ENCODE measurements around the gene HYI.
"Not testable (repeated sequence)": the region's sequence is repeated elsewhere in the genome, so short reads cannot be mapped to it uniquely, and the experiment has no call there.

The HYI gene

GRCh38 chr1:43464681-43465504 is 11.2 kb upstream of the HYI start:
- DNase-seq: no peak

DNA sequence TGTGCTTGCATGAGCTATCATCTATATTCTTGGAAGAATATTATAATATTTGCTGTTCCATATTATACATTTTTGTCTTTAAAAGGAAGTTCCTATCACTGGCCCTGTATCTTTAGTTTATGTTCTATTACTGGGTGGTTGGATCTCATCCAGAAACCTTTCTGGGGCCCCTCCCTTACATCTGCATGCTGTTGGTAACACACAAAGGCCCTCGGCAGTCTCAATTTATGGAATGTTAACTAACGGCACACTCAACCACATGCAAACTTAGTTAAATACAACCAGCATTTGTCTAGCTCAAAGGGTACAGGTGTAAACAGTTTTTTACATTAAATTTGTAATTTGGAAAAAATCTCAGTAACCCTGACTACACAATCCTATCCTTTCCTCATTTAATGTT is 9.7 kb upstream of the HYI start:
- no peak for DNase-seq

GRCh38 chr1:43460988-43461693 is 7.4 kb upstream of the HYI start:
- DNase-seq: no peak

GRCh38 chr1:43458379-43458778 is 4.6 kb upstream of the HYI start:
- not testable (repeated sequence) for DNase-seq

DNA sequence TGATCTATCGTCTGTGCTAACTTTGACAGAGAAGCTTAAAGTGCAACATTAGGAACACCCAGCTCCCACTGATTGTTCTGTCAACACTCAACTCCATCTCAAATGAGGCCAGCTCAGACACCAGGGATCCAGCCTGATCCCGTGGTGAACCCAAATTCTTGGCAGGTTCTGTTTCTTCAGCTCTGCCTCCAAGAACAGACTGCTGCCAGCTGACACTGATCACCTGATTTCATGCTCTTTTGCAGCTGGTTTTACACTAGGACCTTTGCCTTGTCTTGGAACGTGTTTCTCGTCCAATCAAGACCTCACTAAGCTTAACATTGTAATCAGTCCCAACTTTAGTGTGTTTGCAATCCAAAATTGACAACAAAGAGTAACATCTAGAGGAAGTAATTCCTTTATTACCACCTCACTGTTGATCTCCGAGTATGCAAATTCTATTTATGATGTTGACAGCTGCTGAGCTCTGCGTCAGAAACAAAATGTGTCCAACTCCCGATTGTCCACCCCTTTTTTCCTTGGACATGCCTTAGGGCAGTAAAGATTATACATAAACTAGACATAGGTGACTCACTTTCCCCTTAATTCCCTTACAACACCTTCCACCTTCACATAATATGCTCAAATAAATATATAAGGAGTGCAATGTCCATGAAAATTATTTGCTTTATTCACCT is 1.6 kb upstream of the HYI start:
- DNase-seq: no peak

DNA sequence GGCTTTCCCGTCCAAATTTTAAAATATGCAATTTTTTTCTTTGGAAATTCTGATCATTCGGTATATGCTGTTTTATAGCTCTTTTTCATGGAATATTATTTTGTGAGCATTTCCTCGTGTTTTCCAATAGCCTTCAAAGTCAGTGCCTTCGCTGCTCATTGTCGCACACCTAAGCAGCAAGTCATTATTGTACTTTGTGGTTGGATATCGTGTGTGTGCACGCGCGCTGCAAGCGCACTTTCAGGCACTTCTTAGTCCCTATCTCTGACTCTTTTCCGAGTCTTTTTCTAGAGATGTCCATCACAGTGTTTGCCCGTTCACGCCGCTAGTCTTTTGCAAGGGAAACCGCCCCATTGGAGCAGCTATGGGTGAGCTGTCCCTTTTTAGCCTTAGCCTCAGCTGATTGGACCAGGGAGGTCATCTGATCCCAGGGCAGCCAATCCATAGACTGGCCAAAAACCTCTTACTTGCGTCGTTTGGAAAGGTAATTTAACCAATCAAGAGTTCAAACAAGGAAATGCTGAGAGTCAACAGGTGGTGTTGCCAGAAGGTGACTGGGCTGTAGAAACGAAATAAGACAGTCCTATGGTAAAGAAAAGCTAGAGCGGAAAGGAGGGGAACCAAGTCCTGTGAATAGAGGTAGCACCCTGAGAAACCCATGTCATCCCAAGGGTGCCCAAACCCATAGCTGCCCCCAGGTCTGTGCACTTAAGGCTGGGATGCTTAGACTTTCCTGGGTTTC is 710 bp upstream of the HYI start:
- DNase-seq: peak; percentile 60 to 72

DNA sequence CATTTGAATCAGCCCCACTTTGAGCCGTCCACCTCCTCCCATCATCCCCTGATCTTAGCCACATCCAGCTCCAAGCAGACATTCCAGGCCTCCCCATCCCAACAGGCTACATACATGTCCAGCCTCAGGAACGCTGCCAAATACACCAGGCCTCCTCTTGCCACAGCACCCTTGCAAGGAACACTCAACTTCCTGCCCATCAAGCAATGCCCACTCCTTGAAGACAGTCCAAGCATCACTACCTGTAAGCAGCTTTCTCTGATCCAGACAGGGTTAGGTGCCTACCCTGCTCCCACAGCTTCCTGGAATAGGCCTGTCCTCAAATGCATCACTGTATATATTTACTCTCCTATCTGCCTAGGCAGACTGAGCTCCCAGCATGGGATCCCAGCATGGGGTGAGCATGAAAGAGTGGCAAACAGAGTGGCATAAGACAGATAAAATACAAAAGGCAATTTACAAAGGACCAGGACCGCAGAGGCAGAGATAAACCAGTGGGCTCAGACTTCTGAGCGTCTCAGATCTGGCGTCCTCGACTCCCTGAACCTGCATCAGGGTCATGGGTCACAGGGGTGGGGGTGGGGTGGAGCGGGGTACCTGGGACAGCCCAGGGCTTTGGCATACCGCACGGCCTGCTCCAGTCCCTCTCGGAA is 816 bp downstream of the HYI start:
- DNase-seq: no peak

DNA sequence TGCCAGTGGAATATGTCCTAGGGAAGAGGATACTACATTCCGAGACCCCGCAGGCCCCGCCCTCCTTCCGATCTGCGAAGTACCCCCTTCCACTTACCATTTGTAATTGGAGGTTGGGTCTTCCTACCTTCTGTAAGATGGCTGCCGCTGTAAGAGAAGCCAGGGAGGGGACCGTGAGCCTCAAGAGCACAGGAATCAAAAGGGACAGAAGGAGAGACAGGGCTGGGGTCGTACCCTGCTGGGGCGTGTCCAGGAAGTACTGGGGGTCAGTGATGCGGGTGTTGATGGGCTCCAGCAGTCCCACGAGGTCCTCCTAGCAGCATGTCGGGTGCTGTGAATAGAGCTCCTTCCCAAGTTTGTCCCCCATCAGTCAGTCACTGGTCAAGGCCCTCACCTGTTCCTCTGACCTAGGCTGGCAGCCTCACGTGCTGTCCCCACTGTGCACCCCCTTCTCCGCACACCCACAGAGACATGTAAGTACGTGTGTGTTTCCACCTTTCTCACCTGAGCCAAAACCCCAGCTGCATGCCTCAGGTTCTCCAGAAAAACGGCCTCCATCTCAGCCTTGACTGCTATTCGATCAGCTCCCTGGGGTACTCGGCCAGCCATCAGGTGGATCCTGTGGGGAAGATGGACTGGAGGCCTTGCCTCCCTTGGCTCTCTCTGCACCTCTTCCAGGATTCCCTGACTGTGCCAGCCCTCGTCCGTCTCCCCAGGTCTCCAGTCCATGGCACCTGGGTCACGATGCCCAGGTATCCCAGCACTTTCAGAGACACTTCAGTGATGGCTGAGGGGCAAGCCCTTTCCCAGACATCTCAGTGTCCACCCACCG is 1.8 kb downstream of the HYI start:
- DNase-seq: no peak

GRCh38 chr1:43451157-43451591 is 2.6 kb downstream of the HYI start:
- DNase-seq: no peak

- no peak for DNase-seq
These were observed 3.3 kb downstream of the HYI start for GRCh38 chr1:43450251-43450941.

DNA sequence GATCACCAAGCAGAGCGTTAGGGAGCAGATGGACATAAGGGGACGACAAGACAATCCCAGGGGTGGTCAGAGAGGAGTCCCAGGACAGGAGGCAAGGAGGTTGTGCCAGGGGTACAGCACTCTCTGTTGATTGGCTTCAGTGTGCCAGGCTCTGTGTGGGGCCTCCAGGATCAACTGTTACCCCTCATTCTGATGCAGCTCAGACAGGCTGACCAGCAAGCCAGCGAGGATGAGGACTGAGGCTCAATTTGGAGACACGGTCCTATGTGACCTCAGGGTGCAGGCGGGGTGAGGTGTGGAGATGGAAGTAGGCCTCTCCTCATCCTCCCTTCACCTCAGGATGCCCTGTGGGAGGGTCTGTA is 4.0 kb downstream of the HYI start:
- no peak for DNase-seq

GRCh38 chr1:43448955-43449707 is 4.6 kb downstream of the HYI start:
- DNase-seq: no peak

GRCh38 chr1:43447891-43448708 is 5.6 kb downstream of the HYI start:
- no peak for DNase-seq

- no peak for DNase-seq
These were observed 6.6 kb downstream of the HYI start for GRCh38 chr1:43446881-43447835.

DNA sequence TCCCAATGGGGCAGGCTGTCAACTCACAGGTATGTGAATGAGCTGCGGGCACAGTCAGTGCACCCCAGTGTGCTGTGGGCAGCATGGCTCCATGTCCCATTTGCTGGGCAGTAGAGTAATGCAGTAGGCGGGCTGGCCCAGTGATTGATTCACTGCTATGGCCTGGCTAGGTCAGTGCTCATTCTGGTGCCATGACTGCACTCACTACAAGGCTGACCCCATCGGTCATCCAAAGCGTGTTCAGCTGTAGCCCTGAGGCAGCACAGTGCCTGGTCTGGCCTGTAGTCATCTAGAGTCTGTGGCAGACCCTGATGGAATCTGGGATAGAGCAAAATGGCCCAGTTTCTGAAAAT is 7.4 kb downstream of the HYI start:
- DNase-seq: no peak

GRCh38 chr1:43445606-43446387 is 7.9 kb downstream of the HYI start:
- DNase-seq: no peak

DNA sequence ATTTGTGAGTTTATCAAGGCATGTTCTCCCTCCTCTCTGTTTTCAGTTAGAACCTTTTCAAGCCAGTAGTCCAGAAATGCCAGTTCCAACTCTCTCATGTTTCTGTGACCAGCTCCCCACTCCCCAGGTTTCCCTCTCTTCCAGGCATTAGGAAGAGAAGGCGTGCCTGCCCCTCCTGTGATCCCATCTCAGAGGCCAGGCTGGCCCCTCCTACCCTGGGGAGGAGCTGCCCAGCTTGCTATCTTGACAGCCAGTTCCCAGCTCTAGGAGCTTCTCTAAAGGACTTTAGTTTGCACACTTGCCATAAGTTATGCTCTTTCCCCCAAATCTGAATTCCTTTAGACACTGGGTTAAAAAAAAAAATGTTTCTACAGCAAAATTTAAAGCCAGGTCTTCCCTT is 8.9 kb downstream of the HYI start:
- DNase-seq: no peak

Data from activated CD4-positive, alpha-beta T cell treated with anti-CD3 and anti-CD28 coated beads, Interleukin-2, amount 50 U/mL, for 48 hours (primary cell).